ENCODE data around the gene ATOSB.

ATOSB gene

GRCh38 chr9:35085078-35085477, 30.6 kb downstream of the ATOSB start:
- DNase-seq (ENCODE audit: low spot score): no peak

DNA sequence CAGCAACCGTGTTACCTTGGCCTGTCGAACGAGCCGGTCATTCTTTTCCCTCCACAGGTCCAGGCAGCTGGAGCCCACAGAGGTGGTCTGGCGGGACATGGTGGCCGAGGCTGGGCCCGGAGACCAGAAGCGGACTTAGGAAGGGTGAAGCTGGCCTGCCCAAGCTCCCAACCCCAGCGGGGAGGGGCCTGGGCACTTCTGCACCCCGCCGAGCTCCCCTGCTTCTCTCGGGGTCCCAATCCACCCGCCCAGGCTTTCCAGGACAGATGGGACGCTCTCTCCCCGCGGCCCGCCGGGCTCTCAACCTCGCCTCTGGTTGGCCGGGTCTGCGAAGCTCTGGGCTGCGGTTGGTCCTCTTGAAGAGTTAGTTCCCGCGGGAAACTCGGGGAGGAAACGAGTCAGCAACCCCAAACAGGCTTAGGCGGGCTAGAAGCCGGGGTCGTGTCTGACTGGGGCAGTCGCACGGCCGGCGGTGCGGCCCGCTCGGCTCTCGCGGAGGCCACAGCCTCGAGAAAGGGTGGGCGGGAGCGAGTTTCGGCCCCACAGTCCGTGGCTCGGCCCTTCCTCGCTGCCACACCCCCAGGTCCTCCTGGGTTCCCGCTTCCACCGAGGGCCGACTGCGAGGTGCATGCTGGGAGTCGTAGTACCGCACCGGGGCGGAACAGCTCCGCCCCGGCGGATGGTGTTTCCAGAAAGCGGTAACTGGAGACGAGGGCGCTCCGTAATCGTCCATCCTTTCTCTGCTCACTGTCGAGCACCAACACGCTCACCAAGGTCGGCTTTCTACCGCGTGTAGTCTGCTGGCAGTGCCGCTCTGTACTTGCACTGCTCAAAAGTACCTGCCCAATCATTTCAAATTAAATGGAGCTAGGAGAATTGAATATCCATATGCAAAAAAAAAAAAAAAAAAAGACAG, 36.0 kb downstream of the ATOSB start, which contains the start of gene FANCG:
Gene FANCG, minus strand, starts transcription at position 517 of the 916 bp plus-strand sequence. Its CDS starts 418 bp downstream, at position 99.
- DNase-seq (ENCODE audit: low spot score): peak; percentile 95

DNA sequence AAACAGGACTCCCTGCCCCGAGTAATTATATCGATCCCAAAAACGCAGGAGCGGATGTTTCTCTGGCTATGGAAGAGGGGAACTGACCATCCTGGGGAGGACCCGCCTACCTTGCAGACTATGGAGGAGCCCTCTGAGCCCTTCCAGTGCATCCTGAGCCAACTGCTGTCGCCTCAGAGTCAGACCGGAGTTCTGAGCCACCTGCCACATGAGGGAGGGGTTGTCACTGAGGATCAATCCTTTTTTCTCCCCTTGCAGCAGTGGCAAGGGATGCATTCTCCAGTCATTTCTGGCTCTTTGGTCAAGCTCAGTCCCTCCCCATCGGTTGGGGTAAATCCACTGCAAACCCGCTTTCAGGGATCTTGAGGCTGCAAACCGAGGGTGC, 36.6 kb downstream of the ATOSB start:
- DNase-seq (ENCODE audit: low spot score): no peak

- DNase-seq (ENCODE audit: low spot score): no peak
Measured at GRCh38 chr9:35078066-35078465, 37.6 kb downstream of the ATOSB start.

DNA sequence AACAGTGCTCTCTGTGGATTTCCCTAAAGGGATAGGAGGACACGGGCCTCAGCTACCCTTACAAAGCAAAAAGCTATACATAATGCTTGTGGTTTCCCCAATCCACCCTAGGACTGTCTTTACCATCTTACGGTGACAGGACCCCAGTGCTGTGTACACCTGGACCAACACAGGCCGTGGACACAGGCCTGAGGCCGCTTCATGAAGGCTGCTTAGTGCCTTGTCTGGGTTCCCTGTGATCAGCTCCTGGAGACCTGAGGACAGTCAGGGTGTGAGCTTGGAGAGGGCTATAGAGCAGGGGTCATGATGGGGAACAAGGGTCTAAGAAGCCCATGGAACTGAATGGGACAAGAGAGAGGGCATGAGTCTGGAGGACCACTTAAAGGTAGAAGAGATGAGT, 38.8 kb downstream of the ATOSB start:
- no peak for DNase-seq (ENCODE audit: low spot score)

GRCh38 chr9:35075358-35075757, 40.3 kb downstream of the ATOSB start:
- DNase-seq (ENCODE audit: low spot score): no peak

DNA sequence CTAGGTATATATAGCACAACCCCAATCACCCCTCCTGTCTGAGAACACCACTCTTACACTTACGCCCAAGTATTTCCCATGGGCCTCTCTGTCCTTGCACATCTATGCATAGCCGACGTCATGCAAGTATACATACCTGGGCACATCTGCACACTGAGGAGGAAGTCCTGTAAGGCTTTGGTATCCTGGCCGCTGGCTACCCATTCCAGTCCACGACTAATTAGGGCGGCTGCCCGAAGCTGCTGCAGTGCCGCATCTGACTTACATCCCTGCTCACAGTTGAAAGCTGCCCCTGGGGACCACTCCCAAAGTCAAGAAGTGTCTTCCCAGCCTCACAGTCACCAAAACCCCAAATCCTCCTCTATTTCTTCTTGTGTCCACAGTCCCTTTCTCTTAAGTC, 40.9 kb downstream of the ATOSB start:
- DNase-seq (ENCODE audit: low spot score): no peak

GRCh38 chr9:35074141-35074540, 41.5 kb downstream of the ATOSB start:
- no peak for DNase-seq (ENCODE audit: low spot score)

- DNase-seq (ENCODE audit: low spot score): peak; percentile 53
Measured at GRCh38 chr9:35073279-35073612, 42.4 kb downstream of the ATOSB start.

GRCh38 chr9:35072461-35073278, 43.0 kb downstream of the ATOSB start, which contains the start of gene VCP:
Gene VCP, minus strand, starts transcription at chr9:35072625. Its CDS starts 272 bp downstream, at chr9:35072353.
- peak; percentile 98 for DNase-seq (ENCODE audit: low spot score)

DNA sequence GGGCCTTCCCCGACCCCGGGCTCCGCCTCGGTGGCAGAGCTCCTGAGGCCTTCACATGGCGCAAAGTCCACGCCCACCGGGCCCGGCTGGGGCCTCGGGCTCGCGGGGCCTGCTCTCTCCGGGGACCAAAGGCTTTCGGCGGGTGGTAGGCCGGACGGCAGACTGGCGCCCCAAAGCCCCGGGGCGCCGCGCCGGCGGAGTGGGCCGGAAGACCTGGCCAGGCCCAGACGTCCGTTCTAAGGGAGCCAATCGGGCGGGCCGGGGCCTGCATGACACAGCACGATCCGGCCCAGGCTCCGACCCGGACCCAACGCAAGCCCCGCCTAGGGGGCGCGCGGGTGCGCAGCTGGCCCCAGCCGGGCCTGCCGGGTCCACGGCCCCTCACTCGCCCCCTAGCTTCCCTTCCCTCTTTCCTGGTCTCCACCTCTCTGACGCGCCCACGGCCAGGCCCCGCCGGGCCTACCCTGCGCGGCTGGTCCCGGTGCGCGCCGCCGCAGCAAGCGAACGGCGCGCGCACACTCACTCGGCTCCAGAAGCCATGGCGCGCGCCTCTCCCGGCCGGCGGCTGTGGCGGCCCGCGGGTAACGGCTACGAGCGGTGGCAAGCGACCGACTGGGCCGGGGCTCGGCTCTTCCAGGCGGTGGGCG, 43.7 kb downstream of the ATOSB start:
- peak; percentile 88 for DNase-seq (ENCODE audit: low spot score)

- peak; percentile 6 for DNase-seq (ENCODE audit: low spot score)
Measured at GRCh38 chr9:35070823-35071813, 44.5 kb downstream of the ATOSB start.

- peak; percentile 15 for DNase-seq (ENCODE audit: low spot score)
Measured at GRCh38 chr9:35069020-35069419, 46.6 kb downstream of the ATOSB start.

DNA sequence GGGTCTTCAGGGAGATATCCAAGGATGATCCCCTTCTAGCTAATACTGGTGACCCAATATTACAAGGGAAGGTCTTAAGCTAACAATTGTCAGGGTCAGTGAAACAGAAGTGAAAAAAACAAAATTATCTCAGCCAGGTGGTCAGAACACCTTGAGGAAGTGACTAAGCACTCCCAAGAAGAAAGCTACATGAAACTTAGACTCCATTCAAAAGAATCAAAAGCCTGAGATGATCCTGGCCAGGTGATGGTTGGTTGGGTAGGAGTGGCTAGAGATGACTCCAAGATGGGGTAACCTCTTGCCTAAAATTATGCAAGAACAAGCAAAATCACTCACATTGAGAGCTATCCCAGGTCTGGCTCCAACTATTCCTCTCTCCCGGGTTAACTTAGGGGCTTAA, 48.6 kb downstream of the ATOSB start:
- peak; percentile 4 for DNase-seq (ENCODE audit: low spot score)

GRCh38 chr9:35060548-35061207, 55.0 kb downstream of the ATOSB start:
- no peak for DNase-seq (ENCODE audit: low spot score)

- DNase-seq (ENCODE audit: low spot score): no peak
Measured at GRCh38 chr9:35059438-35059837, 56.2 kb downstream of the ATOSB start.

GRCh38 chr9:35057271-35057620, 58.4 kb downstream of the ATOSB start:
- no peak for DNase-seq (ENCODE audit: low spot score)

GRCh38 chr9:35056571-35057270, 58.9 kb downstream of the ATOSB start:
- no peak for DNase-seq (ENCODE audit: low spot score)

DNA sequence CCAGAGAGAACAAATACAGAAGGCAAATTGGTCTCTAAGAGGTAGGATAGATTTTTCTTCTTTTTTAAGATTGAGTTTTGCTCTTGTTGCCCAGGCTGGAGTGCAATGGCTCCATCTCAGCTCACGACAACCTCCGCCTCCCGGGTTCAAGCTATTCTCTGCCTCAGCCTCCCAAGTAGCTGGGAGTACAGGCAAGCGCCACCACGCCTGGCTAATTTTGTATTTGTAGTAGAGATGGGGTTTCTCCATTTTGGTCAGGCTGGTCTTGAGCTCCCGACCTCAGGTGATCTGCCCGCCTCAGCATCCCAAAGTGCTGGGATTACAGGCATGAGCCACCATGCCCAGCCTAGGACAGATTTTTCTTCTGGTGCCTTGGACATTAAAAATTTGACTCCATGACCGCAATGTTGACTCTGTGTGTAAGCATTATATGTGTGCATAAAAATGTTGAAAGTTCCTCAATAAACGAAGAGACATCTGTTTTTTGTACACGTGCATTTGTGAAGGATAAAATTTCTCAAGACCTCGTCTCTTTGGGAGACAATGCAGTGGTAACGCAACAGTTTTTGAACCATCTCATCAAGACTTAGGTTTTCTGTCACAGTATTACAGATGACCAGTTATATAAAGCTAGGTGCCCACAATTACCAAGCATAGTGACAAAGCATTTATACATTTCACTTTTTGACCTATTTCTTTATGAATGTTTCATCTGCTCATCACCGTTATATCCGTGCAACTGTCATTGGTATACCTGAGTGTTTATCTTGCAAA, 60.6 kb downstream of the ATOSB start:
- no peak for DNase-seq (ENCODE audit: low spot score)
